MM.1S (cell line): ENCODE measurements around the gene PRKCA.

ENCODE experiments used
- EZH2 ChIP-seq: fragments of 300-600 bp; sonication (generic); optimal IDR thresholded peaks from 2 replicates; pipeline ENCODE3; 2017; ENCODE audit warnings: low read depth, mild to moderate bottlenecking, antibody characterized with exemption, low read length, mixed read lengths
- EZH2phosphoT487 ChIP-seq: fragments of 300-600 bp; sonication (generic); IDR thresholded peaks from 2 replicates; pipeline ENCODE4 v1.6.1; 2018; ENCODE audit warnings: antibody characterized with exemption, low read length
- TF ChIP-seq, protein P1 (sequence below): fragments of 300-600 bp; sonication (generic); IDR thresholded peaks from 2 replicates; pipeline ENCODE4 v1.5.1; 2016; ENCODE audit warnings: antibody characterized with exemption, low read length, mixed read lengths

DNA sequence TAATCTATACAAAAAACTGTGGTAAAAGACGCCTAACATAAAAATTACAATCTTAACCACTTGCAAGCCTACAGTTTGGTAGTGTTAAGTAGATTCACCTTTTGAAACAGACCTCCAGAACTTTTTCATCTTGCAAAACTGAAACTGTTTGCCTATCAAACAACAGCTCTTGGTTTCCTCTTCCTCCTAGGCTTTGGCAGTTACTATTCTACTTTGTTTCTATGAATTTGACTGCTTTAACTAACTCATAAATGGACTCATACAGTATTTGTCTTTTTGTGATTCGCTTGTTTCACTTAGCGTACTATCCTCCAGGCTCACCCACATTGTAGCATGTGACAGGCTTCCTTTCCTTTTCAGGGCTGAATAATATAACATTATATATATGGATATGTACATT lies 97.0 kb downstream of the PRKCA start:
- TF ChIP-seq, protein P1, sequence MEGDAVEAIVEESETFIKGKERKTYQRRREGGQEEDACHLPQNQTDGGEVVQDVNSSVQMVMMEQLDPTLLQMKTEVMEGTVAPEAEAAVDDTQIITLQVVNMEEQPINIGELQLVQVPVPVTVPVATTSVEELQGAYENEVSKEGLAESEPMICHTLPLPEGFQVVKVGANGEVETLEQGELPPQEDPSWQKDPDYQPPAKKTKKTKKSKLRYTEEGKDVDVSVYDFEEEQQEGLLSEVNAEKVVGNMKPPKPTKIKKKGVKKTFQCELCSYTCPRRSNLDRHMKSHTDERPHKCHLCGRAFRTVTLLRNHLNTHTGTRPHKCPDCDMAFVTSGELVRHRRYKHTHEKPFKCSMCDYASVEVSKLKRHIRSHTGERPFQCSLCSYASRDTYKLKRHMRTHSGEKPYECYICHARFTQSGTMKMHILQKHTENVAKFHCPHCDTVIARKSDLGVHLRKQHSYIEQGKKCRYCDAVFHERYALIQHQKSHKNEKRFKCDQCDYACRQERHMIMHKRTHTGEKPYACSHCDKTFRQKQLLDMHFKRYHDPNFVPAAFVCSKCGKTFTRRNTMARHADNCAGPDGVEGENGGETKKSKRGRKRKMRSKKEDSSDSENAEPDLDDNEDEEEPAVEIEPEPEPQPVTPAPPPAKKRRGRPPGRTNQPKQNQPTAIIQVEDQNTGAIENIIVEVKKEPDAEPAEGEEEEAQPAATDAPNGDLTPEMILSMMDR = no peak
- TF ChIP-seq EZH2 = no peak
- no peak for TF ChIP-seq EZH2phosphoT487
